ENCODE results near the gene USP53. TPM values are rescaled to one million over a fixed set of nuclear protein-coding genes. Genes with fewer than 3 reads are reported as not detected.

The USP53 gene
- total and polyA plus RNA-seq, 2 of the 13 experiments (the other 11 are each of a cell fraction or from before 2014, with no cell fraction given): 5.3 to 8.1 TPM

DNA sequence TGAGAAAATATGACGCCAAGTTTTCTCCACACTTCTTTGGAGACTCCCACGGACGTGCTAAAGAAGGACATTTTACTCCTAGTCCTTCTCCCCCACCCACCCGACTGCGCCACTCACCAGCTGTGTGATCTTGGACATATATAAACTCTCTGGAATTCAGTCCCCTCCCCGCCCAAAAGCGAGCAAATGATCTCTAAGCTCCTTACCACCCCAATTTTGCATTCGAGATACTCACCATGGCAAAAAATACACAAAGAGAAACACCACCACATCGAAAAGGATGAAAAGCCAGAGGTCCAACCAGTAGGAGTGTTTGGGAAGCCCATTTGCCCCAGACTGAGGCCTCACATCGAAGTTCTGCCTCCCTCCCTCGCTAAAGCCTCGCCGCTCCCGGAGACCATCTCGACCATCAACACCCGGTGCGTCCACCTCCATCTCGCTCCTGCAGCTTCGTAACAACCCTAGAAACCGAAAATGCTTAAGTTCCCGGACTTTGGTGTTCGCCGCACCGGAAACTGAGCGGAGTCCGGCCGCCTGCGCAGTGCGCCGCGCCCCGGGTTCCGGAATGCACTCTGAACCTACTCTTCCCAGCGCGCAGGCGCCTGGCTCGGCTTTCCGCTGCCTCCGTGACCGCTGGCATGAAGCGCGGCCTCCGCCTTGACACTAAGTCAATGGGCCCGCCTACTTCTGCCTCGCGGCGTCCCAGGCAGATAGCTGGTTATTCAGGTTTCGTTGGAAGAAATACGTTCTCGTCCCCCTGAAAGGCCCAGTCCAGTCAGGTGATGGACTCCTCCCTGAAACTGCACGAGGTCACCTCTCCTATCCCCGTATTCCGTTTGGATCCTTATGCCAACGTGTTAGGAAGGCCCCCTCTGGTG, 87.8 kb downstream of the USP53 start (continued):
- no peak; the same call in 1 of the 2 replicates for TF ChIP-seq HOXD1 (CRISPR knock-in tag; IDR thresholded peaks at IDR 0.05)
- TF ChIP-seq ZNF549 (CRISPR knock-in tag; IDR thresholded peaks at IDR 0.05): no peak
- peak; percentile 71; the same call in 1 of the 2 replicates for TF ChIP-seq KDM5A (IDR thresholded peaks at IDR 0.05; ENCODE audit: borderline replicate concordance, low read length)
- TF ChIP-seq NFYC (CRISPR knock-in tag; IDR thresholded peaks at IDR 0.05): peak; percentile 51
- peak; percentile 40; the same call in 1 of the 2 replicates for TF ChIP-seq CBFB (CRISPR knock-in tag; IDR thresholded peaks at IDR 0.05)
- TF ChIP-seq RBM39 (IDR thresholded peaks at IDR 0.05; ENCODE audit: low read depth, low read length, poor library complexity, severe bottlenecking): no peak
- TF ChIP-seq, protein P1, sequence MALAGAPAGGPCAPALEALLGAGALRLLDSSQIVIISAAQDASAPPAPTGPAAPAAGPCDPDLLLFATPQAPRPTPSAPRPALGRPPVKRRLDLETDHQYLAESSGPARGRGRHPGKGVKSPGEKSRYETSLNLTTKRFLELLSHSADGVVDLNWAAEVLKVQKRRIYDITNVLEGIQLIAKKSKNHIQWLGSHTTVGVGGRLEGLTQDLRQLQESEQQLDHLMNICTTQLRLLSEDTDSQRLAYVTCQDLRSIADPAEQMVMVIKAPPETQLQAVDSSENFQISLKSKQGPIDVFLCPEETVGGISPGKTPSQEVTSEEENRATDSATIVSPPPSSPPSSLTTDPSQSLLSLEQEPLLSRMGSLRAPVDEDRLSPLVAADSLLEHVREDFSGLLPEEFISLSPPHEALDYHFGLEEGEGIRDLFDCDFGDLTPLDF (CRISPR knock-in tag; IDR thresholded peaks at IDR 0.05): no peak
- peak; percentile 48; the same call in 1 of the 2 replicates for TF ChIP-seq HOXA5 (CRISPR knock-in tag; IDR thresholded peaks at IDR 0.05)
- TF ChIP-seq ZNF788 (CRISPR knock-in tag; IDR thresholded peaks at IDR 0.05; ENCODE audit: borderline replicate concordance): peak; percentile 77
- peak; percentile 67 for TF ChIP-seq IKZF4 (CRISPR knock-in tag; IDR thresholded peaks at IDR 0.05; ENCODE audit: borderline replicate concordance, low read depth, not compliant biosample characterization)
- TF ChIP-seq YY1 (IDR thresholded peaks at IDR 0.05; ENCODE audit: insufficient read depth, insufficient replicate concordance, low read depth, low read length): peak; percentile 64
- no peak for TF ChIP-seq FOXA1 (IDR thresholded peaks at IDR 0.05)
- peak; percentile 29 for TF ChIP-seq FOXA1 (CRISPR knock-in tag; IDR thresholded peaks at IDR 0.05)
- TF ChIP-seq, protein P2, sequence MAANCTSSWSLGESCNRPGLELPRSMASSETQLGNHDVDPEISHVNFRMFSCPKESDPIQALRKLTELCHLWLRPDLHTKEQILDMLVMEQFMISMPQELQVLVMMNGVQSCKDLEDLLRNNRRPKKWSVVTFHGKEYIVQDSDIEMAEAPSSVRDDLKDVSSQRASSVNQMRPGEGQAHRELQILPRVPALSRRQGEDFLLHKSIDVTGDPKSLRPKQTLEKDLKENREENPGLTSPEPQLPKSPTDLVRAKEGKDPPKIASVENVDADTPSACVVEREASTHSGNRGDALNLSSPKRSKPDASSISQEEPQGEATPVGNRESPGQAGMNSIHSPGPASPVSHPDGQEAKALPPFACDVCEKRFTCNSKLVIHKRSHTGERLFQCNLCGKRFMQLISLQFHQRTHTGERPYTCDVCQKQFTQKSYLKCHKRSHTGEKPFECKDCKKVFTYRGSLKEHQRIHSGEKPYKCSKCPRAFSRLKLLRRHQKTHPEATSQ (CRISPR knock-in tag; IDR thresholded peaks at IDR 0.05; ENCODE audit: borderline replicate concordance): no peak
- TF ChIP-seq HMG20B (CRISPR knock-in tag; conservative IDR thresholded peaks at IDR 0.05): no peak
- TF ChIP-seq, protein P3, sequence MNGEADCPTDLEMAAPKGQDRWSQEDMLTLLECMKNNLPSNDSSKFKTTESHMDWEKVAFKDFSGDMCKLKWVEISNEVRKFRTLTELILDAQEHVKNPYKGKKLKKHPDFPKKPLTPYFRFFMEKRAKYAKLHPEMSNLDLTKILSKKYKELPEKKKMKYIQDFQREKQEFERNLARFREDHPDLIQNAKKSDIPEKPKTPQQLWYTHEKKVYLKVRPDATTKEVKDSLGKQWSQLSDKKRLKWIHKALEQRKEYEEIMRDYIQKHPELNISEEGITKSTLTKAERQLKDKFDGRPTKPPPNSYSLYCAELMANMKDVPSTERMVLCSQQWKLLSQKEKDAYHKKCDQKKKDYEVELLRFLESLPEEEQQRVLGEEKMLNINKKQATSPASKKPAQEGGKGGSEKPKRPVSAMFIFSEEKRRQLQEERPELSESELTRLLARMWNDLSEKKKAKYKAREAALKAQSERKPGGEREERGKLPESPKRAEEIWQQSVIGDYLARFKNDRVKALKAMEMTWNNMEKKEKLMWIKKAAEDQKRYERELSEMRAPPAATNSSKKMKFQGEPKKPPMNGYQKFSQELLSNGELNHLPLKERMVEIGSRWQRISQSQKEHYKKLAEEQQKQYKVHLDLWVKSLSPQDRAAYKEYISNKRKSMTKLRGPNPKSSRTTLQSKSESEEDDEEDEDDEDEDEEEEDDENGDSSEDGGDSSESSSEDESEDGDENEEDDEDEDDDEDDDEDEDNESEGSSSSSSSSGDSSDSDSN (CRISPR knock-in tag; IDR thresholded peaks at IDR 0.05): peak; percentile 84
- TF ChIP-seq, protein P4, sequence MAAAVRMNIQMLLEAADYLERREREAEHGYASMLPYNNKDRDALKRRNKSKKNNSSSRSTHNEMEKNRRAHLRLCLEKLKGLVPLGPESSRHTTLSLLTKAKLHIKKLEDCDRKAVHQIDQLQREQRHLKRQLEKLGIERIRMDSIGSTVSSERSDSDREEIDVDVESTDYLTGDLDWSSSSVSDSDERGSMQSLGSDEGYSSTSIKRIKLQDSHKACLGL (CRISPR knock-in tag; IDR thresholded peaks at IDR 0.05): peak; percentile 90
- TF ChIP-seq ZNF557 (CRISPR knock-in tag; IDR thresholded peaks at IDR 0.05): peak; percentile 23; the same call in 1 of the 2 replicates
